ENCODE measurements around the gene BRMS1L.
A peak's percentile ranks its signal among the peaks of the same experiment; 100 is the strongest.
"Not testable (repeated sequence)": the region's sequence is repeated elsewhere in the genome, so short reads cannot be mapped to it uniquely, and the experiment has no call there.

Gene BRMS1L

GRCh38 chr14:35821564-35822411 is 4.3 kb upstream of the BRMS1L start:
- peak in 1 of 14 donors; percentile 1 for DNase-seq

DNA sequence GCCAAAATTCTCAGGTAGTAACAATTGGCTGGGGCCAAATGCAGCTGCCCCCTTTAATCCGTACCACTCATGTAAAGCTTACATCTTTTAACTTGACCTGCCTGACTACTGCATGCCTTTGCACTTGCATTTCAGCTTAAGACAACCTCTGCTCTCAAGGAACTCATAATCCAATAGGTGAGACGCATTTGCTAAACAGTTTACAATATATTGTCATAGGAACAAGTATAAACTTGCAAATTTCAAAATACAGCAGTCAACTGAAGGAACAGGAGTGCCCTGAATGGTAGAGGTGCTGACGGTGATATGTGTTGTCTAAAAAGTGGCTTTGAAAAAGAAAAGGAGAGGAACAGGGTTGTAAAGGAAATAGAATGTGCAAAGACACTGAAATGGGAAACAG is 3.6 kb upstream of the BRMS1L start:
- no peak for DNase-seq

DNA sequence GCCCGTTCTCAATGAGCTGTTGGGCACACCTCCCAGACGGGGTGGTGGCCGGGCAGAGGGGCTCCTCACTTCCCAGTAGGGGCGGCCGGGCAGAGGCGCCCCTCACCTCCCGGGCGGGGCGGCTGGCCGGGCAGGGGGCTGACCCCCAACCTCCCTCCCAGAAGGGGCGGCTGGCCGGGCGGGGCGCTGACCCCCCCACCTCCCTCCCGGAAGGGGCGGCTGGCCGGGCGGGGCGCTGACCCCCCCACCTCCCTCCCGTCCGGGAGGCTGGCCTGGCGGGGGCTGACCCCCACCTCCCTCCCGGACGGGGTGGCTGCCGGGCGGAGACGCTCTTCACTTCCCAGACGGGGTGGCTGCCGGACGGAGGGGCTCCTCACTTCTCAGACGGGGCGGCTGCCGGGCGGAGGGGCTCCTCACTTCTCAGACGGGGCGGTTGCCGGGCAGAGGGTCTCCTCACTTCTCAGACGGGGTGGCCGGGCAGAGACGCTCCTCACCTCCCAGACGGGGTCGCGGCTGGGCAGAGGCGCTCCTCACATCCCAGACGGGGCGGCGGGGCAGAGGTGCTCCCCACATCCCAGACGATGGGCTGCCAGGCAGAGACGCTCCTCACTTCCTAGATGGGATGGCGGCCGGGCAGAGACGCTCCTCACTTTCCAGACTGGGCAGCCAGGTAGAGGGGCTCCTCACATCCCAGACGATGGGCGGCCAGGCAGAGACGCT is 1.5 kb upstream of the BRMS1L start:
- not testable (repeated sequence) for DNase-seq

GRCh38 chr14:35825968-35826217 is 245 bp upstream of the BRMS1L start:
- no peak for DNase-seq

GRCh38 chr14:35826952-35827416 is 846 bp downstream of the BRMS1L start:
- no peak for DNase-seq

DNA sequence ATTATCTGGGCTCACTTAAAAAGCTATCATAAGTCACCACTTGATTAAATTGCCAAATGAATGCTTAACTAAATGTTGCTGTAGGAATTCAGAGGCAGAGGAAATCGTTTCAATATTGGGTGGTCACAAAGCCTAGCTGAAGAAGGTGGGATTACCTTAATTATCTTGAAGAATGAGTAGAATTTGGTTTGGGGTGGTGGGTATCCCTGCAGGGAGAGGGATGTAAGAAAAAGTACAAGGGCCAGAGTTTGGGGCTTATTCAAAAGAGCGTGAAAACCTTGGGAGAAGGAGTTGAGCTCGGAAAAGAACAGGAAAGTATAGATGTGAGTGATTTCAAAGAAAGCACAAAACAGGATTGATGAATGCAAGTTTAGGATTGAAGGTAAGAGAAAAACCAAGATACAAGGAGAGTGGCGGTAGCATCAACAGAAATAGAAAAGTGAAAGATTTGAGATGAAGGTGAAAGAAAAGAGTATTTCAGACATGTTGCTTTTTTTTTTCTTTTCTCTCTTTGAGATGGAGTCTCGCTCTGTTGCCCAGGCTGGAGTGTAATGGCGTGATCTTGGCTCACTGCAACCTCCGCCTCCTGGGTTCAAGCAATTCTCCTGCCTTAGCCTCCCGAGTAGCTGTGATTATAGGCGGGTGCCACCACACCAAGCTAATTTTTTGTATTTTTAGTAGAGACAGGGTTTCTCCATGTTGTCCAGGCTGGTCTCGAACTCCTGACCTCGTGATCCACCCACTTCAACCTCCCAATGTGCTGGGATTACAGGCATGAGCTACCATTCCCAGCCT is 1.7 kb downstream of the BRMS1L start:
- DNase-seq: no peak

- DNase-seq: no peak
Measured at GRCh38 chr14:35829449-35829848, 3.3 kb downstream of the BRMS1L start.

DNA sequence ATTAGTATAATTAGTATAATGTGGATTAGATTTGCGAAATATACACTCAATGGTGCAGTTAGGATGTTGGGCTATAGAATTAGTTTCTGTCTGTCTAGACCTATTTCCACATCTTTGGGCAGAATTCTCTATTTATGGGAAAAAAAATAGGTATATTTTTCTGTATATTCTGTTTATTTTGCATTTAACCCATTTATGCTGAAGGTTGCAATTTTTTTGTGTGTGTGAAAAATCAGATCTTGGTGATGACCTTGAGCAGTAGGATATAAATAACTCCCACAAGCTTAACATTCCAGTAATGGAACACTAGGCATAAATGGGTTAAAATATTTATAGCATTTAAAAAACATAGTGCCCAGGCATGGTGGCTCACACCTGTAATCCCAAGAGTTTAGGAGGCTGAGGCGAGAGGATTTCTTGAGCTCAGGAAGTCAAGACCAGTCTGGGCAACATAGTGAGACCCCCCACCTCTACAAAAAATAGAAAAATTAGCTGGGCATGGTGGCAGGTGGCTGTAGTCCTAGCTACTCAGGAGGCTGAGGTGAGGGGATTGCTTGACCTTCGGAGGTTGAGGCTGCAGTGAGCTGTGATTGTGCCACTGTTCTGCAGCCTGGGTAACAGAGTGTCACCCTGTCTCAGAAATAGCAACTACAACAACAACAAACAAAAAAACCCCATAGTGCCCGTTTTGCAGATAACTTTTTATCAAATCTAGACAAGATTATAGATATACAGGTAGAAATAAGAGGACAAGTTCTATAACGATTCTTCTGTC is 9.3 kb downstream of the BRMS1L start:
- DNase-seq: no peak

- not testable (repeated sequence) for DNase-seq
Measured at GRCh38 chr14:35841704-35842103, 15.6 kb downstream of the BRMS1L start.

DNA sequence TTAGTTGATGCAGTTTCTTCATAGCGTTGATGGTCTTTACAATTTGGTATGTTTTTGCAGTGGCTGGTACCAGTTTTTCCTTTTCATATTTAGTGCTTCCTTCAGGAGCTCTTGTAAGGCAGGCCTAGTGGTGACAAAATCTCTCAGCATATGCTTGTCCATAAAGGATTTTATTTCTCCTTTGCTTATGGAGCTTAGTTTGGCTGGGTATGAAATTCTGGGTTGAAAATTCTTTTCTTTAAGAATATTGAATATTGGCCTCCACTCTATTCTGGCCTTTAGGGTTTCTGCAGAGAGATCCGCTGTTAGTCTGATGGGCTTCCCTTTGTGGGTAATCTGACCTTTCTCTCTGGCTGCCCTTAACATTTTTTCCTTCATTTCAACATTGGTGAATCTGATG is 16.1 kb downstream of the BRMS1L start:
- DNase-seq: not testable (repeated sequence)

DNA sequence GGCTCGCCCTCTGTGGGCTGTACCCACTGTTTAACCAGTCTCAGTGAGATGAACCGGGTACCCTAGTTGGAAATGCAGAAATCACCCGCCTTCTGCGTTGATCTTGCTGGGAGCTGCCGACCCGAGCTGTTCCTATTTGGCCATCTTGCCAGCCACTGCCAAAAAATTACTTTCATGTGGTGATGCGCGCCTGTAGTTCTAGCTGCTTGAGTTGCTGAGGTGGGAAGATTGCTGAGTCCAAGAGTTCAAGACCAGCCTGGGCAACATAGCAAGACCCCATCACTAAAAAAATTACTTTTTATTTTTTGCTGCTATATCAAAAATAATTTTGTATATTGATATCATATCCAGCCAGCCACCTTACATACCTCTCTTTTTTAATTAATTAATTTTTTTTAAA is 18.4 kb downstream of the BRMS1L start:
- DNase-seq: no peak

DNA sequence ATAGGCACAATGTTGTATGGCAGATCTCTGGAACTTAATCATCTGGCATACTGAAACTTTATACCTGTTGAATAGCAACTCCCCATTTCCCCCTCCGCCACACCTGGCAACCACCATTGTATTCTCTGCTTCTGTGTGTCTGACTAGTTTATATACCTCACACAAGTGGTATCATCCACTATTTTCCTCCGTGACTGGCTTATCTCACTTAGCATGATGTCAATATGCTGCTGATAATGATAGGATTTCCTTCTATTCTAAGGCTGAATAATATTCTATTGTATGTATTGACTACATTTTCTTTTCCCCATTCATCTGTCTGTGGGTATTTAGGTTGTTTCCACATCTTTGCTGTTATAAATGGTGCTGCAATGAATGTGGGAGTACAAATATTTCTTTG is 21.5 kb downstream of the BRMS1L start:
- no peak for DNase-seq

- DNase-seq: peak in 1 of 14 donors; percentile 0
Measured at GRCh38 chr14:35849122-35849521, 23.0 kb downstream of the BRMS1L start.

DNA sequence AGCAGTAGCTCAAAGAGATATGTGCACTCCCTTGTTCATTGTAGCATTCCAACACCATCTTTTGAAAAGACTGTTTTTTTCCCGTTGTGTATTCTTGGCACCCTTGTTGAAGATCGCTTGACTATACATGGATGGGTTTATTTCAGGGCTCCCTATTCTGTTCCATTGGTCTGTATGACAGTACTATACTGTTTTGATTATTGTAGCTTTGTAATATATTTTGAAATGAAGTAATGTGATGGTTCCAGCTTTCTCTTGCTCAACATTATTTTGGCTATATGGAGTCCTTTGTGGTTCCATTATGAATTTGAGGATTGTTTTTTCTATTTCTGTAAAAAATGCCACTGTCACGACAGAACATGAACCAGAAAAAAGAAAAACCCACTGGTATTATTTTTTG is 25.7 kb downstream of the BRMS1L start:
- no peak for DNase-seq

- no peak for DNase-seq
Measured at GRCh38 chr14:35853225-35853624, 27.1 kb downstream of the BRMS1L start.

DNA sequence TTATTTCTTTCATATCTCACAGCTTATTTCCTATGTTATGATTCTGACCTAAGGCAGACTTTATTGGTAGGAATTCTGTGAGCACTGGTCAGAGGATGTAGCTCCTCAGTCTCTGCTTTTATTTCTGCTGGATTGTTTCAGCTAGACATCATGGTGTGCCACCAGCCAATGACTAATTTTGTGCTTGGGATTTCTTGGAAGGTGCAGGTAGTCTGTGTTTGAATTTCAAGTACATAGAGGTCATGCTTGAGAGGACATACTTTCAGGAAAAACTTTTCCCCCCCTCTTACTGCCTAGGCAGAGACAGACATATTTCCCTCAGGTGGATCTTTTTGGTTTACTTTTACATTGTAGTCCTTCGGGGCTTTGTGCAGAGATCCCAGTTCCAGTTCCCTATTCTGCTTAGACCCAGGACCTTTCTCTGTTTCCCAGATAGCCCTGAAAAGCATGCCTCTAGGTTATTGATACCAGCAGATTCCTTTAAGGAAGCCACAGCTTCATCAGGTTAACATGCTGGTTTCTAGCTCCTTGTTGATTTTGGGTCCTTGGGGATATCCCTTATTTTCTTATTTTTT is 28.6 kb downstream of the BRMS1L start:
- DNase-seq: no peak

- DNase-seq: peak in 1 of 14 donors; percentile 30
Measured at GRCh38 chr14:35855876-35856481, 29.8 kb downstream of the BRMS1L start.

DNA sequence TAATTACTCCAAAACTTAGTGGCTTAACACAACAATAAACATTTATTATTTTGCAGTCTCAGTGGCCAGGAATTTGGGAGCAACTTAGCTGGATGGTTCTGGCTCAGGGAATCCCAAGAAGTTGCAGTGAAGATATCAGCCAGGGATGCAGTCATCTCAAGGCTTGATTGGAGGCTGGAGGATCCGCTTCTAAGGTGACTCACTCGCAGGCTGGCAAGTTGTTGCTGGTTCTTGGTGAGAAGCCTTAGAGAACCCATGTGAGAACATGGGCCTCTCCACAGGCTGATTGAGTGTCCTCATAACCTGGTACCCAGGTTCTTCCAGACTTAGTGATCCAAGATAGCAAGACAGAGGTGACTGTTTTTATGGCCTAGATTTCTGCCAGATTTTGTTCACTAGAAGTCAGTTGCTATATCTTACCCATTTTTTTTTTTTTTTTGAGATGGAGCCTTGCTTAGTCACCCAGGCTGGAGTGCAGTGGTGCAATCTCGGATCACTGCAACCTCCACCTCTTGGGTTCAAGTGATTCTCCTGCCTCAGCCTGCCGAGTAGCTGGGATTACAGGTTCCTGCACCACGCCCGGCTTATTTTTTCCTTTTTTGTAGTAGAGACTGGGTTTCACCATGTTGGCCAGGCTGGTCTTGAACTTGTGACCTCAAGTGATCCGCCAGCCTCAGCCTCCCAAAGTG is 32.5 kb downstream of the BRMS1L start:
- DNase-seq: no peak

DNA sequence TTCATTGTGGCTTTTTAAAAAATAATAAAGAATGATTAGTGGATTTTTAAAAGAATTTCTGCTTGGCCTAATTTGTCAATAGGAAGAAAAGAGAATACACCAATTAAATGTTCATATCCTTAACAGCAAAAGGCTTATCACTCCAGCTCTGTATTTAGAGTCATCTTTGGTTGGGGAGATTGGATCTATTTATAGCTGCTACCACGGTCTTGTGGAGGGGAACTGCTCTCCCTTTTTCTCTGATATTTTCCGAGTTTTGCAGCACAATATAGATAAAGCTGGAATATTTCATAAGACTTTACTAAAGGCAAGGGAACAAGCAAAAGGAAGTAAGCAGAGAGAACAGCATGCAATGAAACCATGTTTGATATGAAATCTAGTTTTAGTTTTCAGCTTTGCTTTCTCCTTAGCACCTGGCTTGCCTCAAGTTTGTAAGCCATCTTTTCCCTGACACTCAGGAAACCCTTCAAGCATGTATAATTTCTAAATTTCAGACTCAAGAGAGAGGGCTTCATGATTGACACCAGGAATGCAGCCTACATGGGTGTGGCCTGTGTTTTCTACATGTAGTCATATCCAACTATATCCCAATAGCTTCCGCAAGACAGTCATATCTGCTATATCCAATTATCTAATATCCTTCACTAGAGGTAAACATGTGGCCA is 35.2 kb downstream of the BRMS1L start:
- no peak for DNase-seq

- no peak for DNase-seq
Measured at GRCh38 chr14:35865611-35866324, 39.6 kb downstream of the BRMS1L start.

Measured in C1 segment of cervical spinal cord (tissue), 14 donors.